Smooth muscle cell (in vitro differentiated cells): Measurements from ENCODE around the gene RNU6-9. TPM values are rescaled to one million over a fixed set of nuclear protein-coding genes. Genes with fewer than 3 reads are reported as not detected.

Experiments
- DNase-seq: peaks from one replicate; lab custom pipeline; 2025; ENCODE audit not compliant: unreplicated experiment; lab: John Stamatoyannopoulos, UW
- H2AFZ ChIP-seq: fragments of 200-600 bp; sonication (generic); 2 replicates; pipeline ENCODE4 v1.6.0; 2016; ENCODE audit warnings: antibody characterized with exemption, low read depth, mild to moderate bottlenecking
- H3F3A ChIP-seq: fragments of 200-600 bp; sonication (generic); 2 replicates; pipeline ENCODE4 v1.6.0; 2017; ENCODE audit warnings: antibody characterized with exemption, low read depth
- H3K27ac ChIP-seq: fragments of 200-600 bp; sonication (generic); 2 replicates; pipeline ENCODE4 v1.5.1; 2016; ENCODE audit warnings: low read depth, mild to moderate bottlenecking
- H3K27me3 ChIP-seq: fragments of 200-600 bp; sonication (generic); 2 replicates; pipeline ENCODE4 v1.6.1; 2016; ENCODE audit warnings: low read depth, mild to moderate bottlenecking
- H3K36me3 ChIP-seq: fragments of 200-600 bp; sonication (generic); 2 replicates; pipeline ENCODE4 v1.5.1; 2016; ENCODE audit warnings: low read depth
- H3K4me1 ChIP-seq: fragments of 200-600 bp; sonication (generic); 2 replicates; pipeline ENCODE4 v1.5.1; 2016; ENCODE audit warnings: low read depth
- H3K4me2 ChIP-seq: fragments of 200-600 bp; sonication (generic); 2 replicates; pipeline ENCODE4 v1.6.0; 2016; ENCODE audit warnings: mild to moderate bottlenecking
- H3K4me3 ChIP-seq: fragments of 200-600 bp; sonication (generic); 2 replicates; pipeline ENCODE4 v1.5.1; 2016; ENCODE audit warnings: mild to moderate bottlenecking
- H3K79me2 ChIP-seq: fragments of 200-600 bp; sonication (generic); 2 replicates; pipeline ENCODE4 v1.6.0; 2016; ENCODE audit warnings: low read depth, mild to moderate bottlenecking
- H3K9ac ChIP-seq: fragments of 200-600 bp; sonication (generic); 2 replicates; pipeline ENCODE4 v1.6.0; 2016; ENCODE audit warnings: low read depth
- H3K9me3 ChIP-seq: fragments of 200-600 bp; sonication (generic); replicated peaks from 2 replicates; pipeline ENCODE4 v1.5.1; 2016; ENCODE audit warnings: low read depth
- H4K20me1 ChIP-seq: fragments of 200-600 bp; sonication (generic); 2 replicates; pipeline ENCODE4 v1.6.0; 2016; ENCODE audit warnings: low read depth
- CTCF ChIP-seq: fragments of 200-600 bp; sonication (generic); IDR thresholded peaks from 2 replicates; pipeline ENCODE4 v1.5.1; 2017; ENCODE audit warnings: borderline replicate concordance, mild to moderate bottlenecking, antibody characterized with exemption; ENCODE audit not compliant: insufficient read depth, poor library complexity, severe bottlenecking
- WGBS: methylation state at CpG from one replicate; pipeline ENCODE4 v1.1.7; 2016; ENCODE audit warnings: low lambda C conversion rate; 5-methylcytosine and 5-hydroxymethylcytosine counted together
- polyA plus RNA-seq: library from polyadenylated mRNA; unstranded; fragments of >200 nt; fragmentation: Nextera tagmentation; extraction: Ambion mirVana; gene quantifications from 2 replicates; pipeline ENCODE4 v1.2.1, GENCODE V29; 2016
- total RNA-seq: library from RNA; depleted of rRNA; stranded (reverse); fragments of >200 nt; gene quantifications from 2 replicates; pipeline ENCODE4 v1.2.3, GENCODE V29; 2014

Gene RNU6-9
- total and polyA plus RNA-seq, 2 experiments from 2014 or later, result not detected

- Histone ChIP-seq H3K9me3 (no peaks in the 10 kb centered on the region), H3K27me3 (no peaks in the 10 kb centered on the region), H3K36me3 (no peaks in the 10 kb centered on the region), H3K9ac (no peak overlapping the region), H3F3A (no peaks in the 10 kb centered on the region), H3K4me3 (no peak overlapping the region), H3K4me2 (no peak overlapping the region), H4K20me1 (peaks cover 75% of the 10 kb centered on the region), H3K27ac (no peak overlapping the region), H2AFZ (no peak overlapping the region), H3K79me2 (no peaks in the 10 kb centered on the region), H3K4me1 (no peaks in the 10 kb centered on the region)
- TF ChIP-seq CTCF, result peak; percentile 12
- WGBS, result 59% methylated on average over 15 of the region's 22 CpGs
- DNase-seq, result no peak
Observed at GRCh38 chr19:883661-884211, 9.5 kb upstream of the RNU6-9 start.

GRCh38 chr19:884420-885211, 8.7 kb upstream of the RNU6-9 start:
- Histone ChIP-seq H3F3A (no peaks in the 10 kb centered on the region), H3K4me2 (no peak overlapping the region), H3K27me3 (no peaks in the 10 kb centered on the region), H3K36me3 (no peaks in the 10 kb centered on the region), H3K27ac (no peak overlapping the region), H3K79me2 (no peaks in the 10 kb centered on the region), H3K4me1 (no peaks in the 10 kb centered on the region), H3K4me3 (no peak overlapping the region), H3K9ac (no peak overlapping the region), H3K9me3 (no peaks in the 10 kb centered on the region), H2AFZ (no peak overlapping the region), H4K20me1 (peaks cover 71% of the 10 kb centered on the region)
- 92% methylated on average over 39 of the region's 51 CpGs for WGBS
- no peak for TF ChIP-seq CTCF
- no peak for DNase-seq

- 97% methylated on average over 57 of the region's 64 CpGs for WGBS
Observed at GRCh38 chr19:885536-886224, 7.6 kb upstream of the RNU6-9 start.

More at GRCh38 chr19:885536-886224, 7.6 kb upstream of the RNU6-9 start:
- Histone ChIP-seq H4K20me1 (peaks cover 67% of the 10 kb centered on the region), H3K9ac (no peak overlapping the region), H3K79me2 (peaks cover 2% of the 10 kb centered on the region), H3F3A (no peaks in the 10 kb centered on the region), H3K4me3 (no peak overlapping the region), H3K9me3 (no peaks in the 10 kb centered on the region), H3K27ac (no peak overlapping the region), H3K27me3 (no peaks in the 10 kb centered on the region), H3K36me3 (no peaks in the 10 kb centered on the region), H3K4me2 (no peak overlapping the region), H2AFZ (no peak overlapping the region), H3K4me1 (no peaks in the 10 kb centered on the region)
- TF ChIP-seq CTCF, result no peak
- DNase-seq, result no peak
